B cell (primary cell): ENCODE measurements around the gene TMEM138. TPM values are rescaled to one million over a fixed set of nuclear protein-coding genes. Genes with fewer than 3 reads are reported as not detected.

ENCODE experiments used
- ATAC-seq: fragments of 200-7000 bp; cut with Tn5 transposase; one replicate; pipeline ENCODE4 v1.10.0; 2021; ENCODE audit warnings: low read depth, mild to moderate bottlenecking, moderate number of reproducible peaks, moderate library complexity
- CTCF ChIA-PET: fragments of 350-600 bp; sonication (Branson Sonifier 250); formaldehyde crosslinking; loops from one replicate; lab custom pipeline; 2021; ENCODE audit warnings: antibody characterized with exemption, inconsistent platforms; lab: Charles Lee
- POLR2A ChIA-PET: fragments of 350-600 bp; sonication (Branson Sonifier 250); formaldehyde crosslinking; loops from one replicate; lab custom pipeline; 2021; ENCODE audit warnings: antibody characterized with exemption; lab: Charles Lee
- DNase-seq: peaks from one replicate; pipeline ENCODE4 v3.0.0; 2013
- H2AFZ ChIP-seq: 2 replicates; pipeline ENCODE4 v1.6.1; 2012; ENCODE audit warnings: mild to moderate bottlenecking, low read depth, low read length; ENCODE audit not compliant: insufficient read depth, poor library complexity, severe bottlenecking
- H3K27ac ChIP-seq, 2 donors: 1 replicate in 1 of 2; 2 replicates in 1 of 2; pipeline ENCODE4 v1.5.1; 2012 to 2013; ENCODE audit warnings: low read length in 2 of 2, mild to moderate bottlenecking in 2 of 2, moderate library complexity in 1 of 2
- H3K27me3 ChIP-seq, 4 experiments: fragments of 200-600 bp in 1 of 4; sonication (generic) in 1 of 4; replicated peaks in 1 of 4; 1 replicate in 2 of 4; 2 replicates in 2 of 4; pipeline versions ENCODE4 v1.6.1 to v1.7.0; 2013 to 2016; ENCODE audit warnings: low read length in 3 of 4, mild to moderate bottlenecking in 2 of 4, mixed read lengths in 1 of 4, moderate library complexity in 1 of 4; ENCODE audit not compliant: insufficient read depth in 4 of 4, control insufficient read depth in 3 of 4; ENCODE audit errors: control extremely low read depth in 1 of 4
- H3K36me3 ChIP-seq, 2 experiments: replicated peaks in 1 of 2; 1 replicate in 1 of 2; 2 replicates in 1 of 2; pipeline versions ENCODE4 v1.6.1 to v1.7.1; 2013; ENCODE audit warnings: low read length in 1 of 2; ENCODE audit not compliant: insufficient read depth in 2 of 2, control insufficient read depth in 1 of 2; ENCODE audit errors: control extremely low read depth in 1 of 2, extremely low read depth in 1 of 2
- H3K4me1 ChIP-seq, 2 donors: fragments of 200-600 bp in 1 of 2; sonication (generic) in 1 of 2; 1 replicate in 1 of 2; 2 replicates in 1 of 2; pipeline versions ENCODE4 v1.5.1 to v1.6.1; 2013 to 2017; ENCODE audit warnings: low read length in 2 of 2; ENCODE audit not compliant: control insufficient read depth in 2 of 2, insufficient read depth in 2 of 2
- H3K4me2 ChIP-seq: replicated peaks from 2 replicates; pipeline ENCODE3; 2012; ENCODE audit warnings: mild to moderate bottlenecking, low read depth, low read length; ENCODE audit not compliant: poor library complexity, severe bottlenecking
- H3K4me3 ChIP-seq, 5 experiments: fragments of 200-600 bp in 1 of 5; sonication (generic) in 1 of 5; 1 replicate in 3 of 5; 2 replicates in 2 of 5; pipeline versions ENCODE4 v1.5.1 to v1.7.0; 2011 to 2016; ENCODE audit warnings: low read length in 4 of 5, mild to moderate bottlenecking in 4 of 5, low read depth in 2 of 5, control low read depth in 1 of 5, moderate library complexity in 1 of 5; ENCODE audit not compliant: insufficient read depth in 1 of 5; ENCODE audit errors: control extremely low read depth in 1 of 5, extremely low read depth in 1 of 5
- H3K79me2 ChIP-seq: fragments of 200-600 bp; sonication (generic); one replicate; pipeline ENCODE4 v1.6.0; 2016; ENCODE audit warnings: low read length; ENCODE audit not compliant: control insufficient read depth, insufficient read depth
- H3K9ac ChIP-seq: fragments of 200-600 bp; sonication (generic); 2 replicates; pipeline ENCODE4 v1.6.1; 2017; ENCODE audit warnings: mild to moderate bottlenecking, low read length, moderate library complexity
- H3K9me3 ChIP-seq, 3 donors: one replicate each; pipeline versions ENCODE4 v1.6.1 to v1.7.1; 2013; ENCODE audit warnings: low read length in 2 of 3; ENCODE audit not compliant: control insufficient read depth in 2 of 3, insufficient read depth in 1 of 3; ENCODE audit errors: control extremely low read depth in 1 of 3
- H4K20me1 ChIP-seq: 2 replicates; pipeline ENCODE4 v1.6.0; 2012; ENCODE audit warnings: mild to moderate bottlenecking, low read length; ENCODE audit not compliant: insufficient read depth, control insufficient read depth, poor library complexity, severe bottlenecking
- H3K27ac Mint-ChIP-seq: one replicate; pipeline ENCODE4 v1.8.0; 2021; ENCODE audit warnings: mixed read lengths
- H3K27me3 Mint-ChIP-seq: one replicate; pipeline ENCODE4 v1.8.0; 2021; ENCODE audit warnings: mixed read lengths
- H3K4me1 Mint-ChIP-seq: one replicate; pipeline ENCODE4 v1.8.0; 2021; ENCODE audit warnings: mixed read lengths
- H3K4me3 Mint-ChIP-seq: one replicate; pipeline ENCODE4 v1.8.0; 2021; ENCODE audit warnings: mixed read lengths
- H3K9me3 Mint-ChIP-seq: one replicate; pipeline ENCODE4 v1.8.0; 2022; ENCODE audit warnings: mixed read lengths; ENCODE audit not compliant: insufficient read depth
- CTCF ChIP-seq: fragments of 200-600 bp; IDR thresholded peaks from one replicate; pipeline ENCODE4 v1.8.0; 2022; ENCODE audit warnings: antibody characterized with exemption, mild to moderate bottlenecking
- EZH2 ChIP-seq: IDR thresholded peaks from 2 replicates; pipeline ENCODE4 v1.6.1; 2012; ENCODE audit warnings: borderline replicate concordance, low read depth, mild to moderate bottlenecking, moderate library complexity, low read length; ENCODE audit not compliant: insufficient read depth, poor library complexity, severe bottlenecking
- WGBS: methylation state at CpG from one replicate; pipeline ENCODE4 v1.1.5; 2013; ENCODE audit warnings: missing lambda C conversion rate; ENCODE audit not compliant: insufficient coverage; 5-methylcytosine and 5-hydroxymethylcytosine counted together
- intact Hi-C: fragments of 100-400 bp; cut with micrococcal nuclease; formaldehyde crosslinking; loops from one replicate; pipeline ENCODE4 v1.10.0; 2022
- polyA plus RNA-seq: library from polyadenylated mRNA; depleted of rRNA; stranded (reverse); fragments of >200 nt; gene quantifications from 2 replicates; pipeline ENCODE4 v1.2.3, GENCODE V29; 2012
- total RNA-seq, 2 donors: library from RNA; stranded (reverse); fragments of 120-200 nt in 1 of 2; gene quantifications; 1 replicate in 1 of 2; 2 replicates in 1 of 2; pipeline versions ENCODE4 v1.2.3 to v1.2.4, GENCODE V29; 2013 to 2022

TMEM138 gene
- total and polyA plus RNA-seq, 2 donors (not counting 1 experiment from before 2014, with no cell fraction given) = 66.6 to 84.3 TPM

DNA sequence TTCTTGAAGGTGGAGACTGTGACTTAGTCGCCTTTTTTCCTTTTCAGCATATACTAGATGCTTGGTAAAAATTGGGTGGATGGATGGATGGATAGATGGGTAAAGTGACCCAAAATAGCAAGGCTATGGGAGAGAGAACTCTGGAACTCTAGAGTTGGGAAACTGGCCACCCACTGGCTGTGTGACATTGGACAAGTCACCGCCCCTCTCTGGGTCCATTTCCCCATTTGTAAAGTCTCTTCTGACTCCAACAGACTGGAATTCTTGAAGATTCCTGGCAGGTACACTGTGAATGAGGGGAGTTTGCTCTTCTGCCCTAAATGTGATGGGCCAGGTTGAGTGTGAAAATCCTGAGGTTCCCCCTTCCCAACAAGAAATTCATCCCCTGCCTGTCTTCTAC is 21.2 kb upstream of the TMEM138 start:
- H4K20me1 ChIP-seq = peaks cover 8% of the 10 kb centered on the region
- H3K4me3 Mint-ChIP-seq = no peak overlapping the region
- ChIA-PET CTCF (interaction anchor here (10.1 to 11.2 kb wide), 2 partner anchors 21 to 44 kb away, joined by 436 to 649 read pairs; partner anchors contain the start of genes CYB561A3 and TMEM138), POLR2A (interaction anchor here (1.0 kb wide), 1 partner anchor 21 kb away, joined by 3 read pairs; the partner anchor contains the start of genes CYB561A3 and TMEM138)
- no peak overlapping the region for H3K9ac ChIP-seq
- DNase-seq (no peak), ATAC-seq (no peak)
- H3K4me2 ChIP-seq = no peak overlapping the region
- H3K27me3 ChIP-seq = no peaks in the 10 kb centered on the region
- 100% methylated on average over 1 of the region's 2 CpGs for WGBS
- H3K27ac ChIP-seq = no peak overlapping the region
- H3K27ac Mint-ChIP-seq = no peak overlapping the region
- peaks cover 26% of the 10 kb centered on the region for H3K4me1 Mint-ChIP-seq
- H3K27me3 Mint-ChIP-seq = no peaks in the 10 kb centered on the region
- H3K4me3 ChIP-seq = no peak overlapping the region
- TF ChIP-seq EZH2 (no peak), CTCF (no peak)
- peaks cover 0 to 18% of the 10 kb centered on the region in 2 experiments for H3K36me3 ChIP-seq
- H3K9me3 ChIP-seq = no peaks in the 10 kb centered on the region
- no peak overlapping the region for H2AFZ ChIP-seq
- peaks cover 16% of the 10 kb centered on the region for H3K79me2 ChIP-seq
- intact Hi-C loops = no loop called here
- H3K9me3 Mint-ChIP-seq = no peaks in the 10 kb centered on the region
- peaks cover 7 to 13% of the 10 kb centered on the region in 2 donors for H3K4me1 ChIP-seq

DNA sequence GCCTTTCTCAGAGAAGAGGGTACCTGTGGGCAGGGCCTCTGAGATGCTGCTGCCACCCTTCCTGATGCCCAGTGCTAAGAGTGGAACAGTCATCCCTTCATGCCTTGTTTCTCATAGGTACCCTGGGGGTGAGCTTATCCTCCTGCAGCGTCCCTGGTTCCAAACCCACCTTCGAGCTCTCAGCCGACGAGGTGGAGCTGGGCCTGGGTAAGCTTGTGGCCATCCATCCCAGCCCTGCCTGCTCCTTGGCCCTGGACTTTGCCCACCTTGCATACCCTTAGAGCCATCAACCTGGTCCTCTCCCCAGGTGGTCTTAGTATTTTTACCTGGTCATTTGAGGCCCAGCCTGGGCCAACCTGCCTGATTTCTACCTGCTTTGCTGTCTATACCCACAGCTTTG is 20.5 kb upstream of the TMEM138 start:
- peaks cover 0 to 24% of the 10 kb centered on the region in 2 experiments for H3K36me3 ChIP-seq
- ATAC-seq (no peak), DNase-seq (no peak)
- H3K27me3 ChIP-seq = no peaks in the 10 kb centered on the region
- no peak overlapping the region for H3K9ac ChIP-seq
- ChIA-PET CTCF (interaction anchor here (10.1 to 11.2 kb wide), 2 partner anchors 20 to 43 kb away, joined by 436 to 649 read pairs; partner anchors contain the start of genes CYB561A3 and TMEM138), POLR2A (interaction anchor here (0.6 to 1.0 kb wide), 2 partner anchors 20 to 426 kb away, joined by 3 read pairs; partner anchors contain the start of genes CYB561A3 and TMEM138)
- H3K9me3 ChIP-seq = no peaks in the 10 kb centered on the region
- Mint-ChIP-seq H3K4me1 (peaks cover 24% of the 10 kb centered on the region), H3K27me3 (no peaks in the 10 kb centered on the region), H3K9me3 (no peaks in the 10 kb centered on the region), H3K4me3 (no peak overlapping the region), H3K27ac (peak overlapping the region; percentile 46)
- H4K20me1 ChIP-seq = peaks cover 14% of the 10 kb centered on the region
- 98% methylated on average over 4 of the region's 4 CpGs for WGBS
- no peak overlapping the region for H3K4me3 ChIP-seq
- H3K27ac ChIP-seq = no peak overlapping the region
- intact Hi-C loops = no loop called here
- H3K4me2 ChIP-seq = no peak overlapping the region
- H2AFZ ChIP-seq = no peak overlapping the region
- peaks cover 12% of the 10 kb centered on the region for H3K79me2 ChIP-seq
- TF ChIP-seq EZH2 (no peak), CTCF (no peak)
- H3K4me1 ChIP-seq = peaks cover 0 to 6% of the 10 kb centered on the region in 2 donors
